GM21526 (cell line): ENCODE measurements around the gene ZNF8.
"Not testable (repeated sequence)": the region's sequence is repeated elsewhere in the genome, so short reads cannot be mapped to it uniquely, and the experiment has no call there.

Source experiments
- ATAC-seq: cut with Tn5 transposase; IDR thresholded peaks from one replicate; pipeline ENCODE4 v1.9.1; 2021; ENCODE audit warnings: moderate library complexity; ENCODE audit not compliant: unreplicated experiment, low FRiP score

The ZNF8 gene

GRCh38 chr19:58294743-58295374 lies 16.1 kb downstream of the ZNF8 start:
- no peak for ATAC-seq

DNA sequence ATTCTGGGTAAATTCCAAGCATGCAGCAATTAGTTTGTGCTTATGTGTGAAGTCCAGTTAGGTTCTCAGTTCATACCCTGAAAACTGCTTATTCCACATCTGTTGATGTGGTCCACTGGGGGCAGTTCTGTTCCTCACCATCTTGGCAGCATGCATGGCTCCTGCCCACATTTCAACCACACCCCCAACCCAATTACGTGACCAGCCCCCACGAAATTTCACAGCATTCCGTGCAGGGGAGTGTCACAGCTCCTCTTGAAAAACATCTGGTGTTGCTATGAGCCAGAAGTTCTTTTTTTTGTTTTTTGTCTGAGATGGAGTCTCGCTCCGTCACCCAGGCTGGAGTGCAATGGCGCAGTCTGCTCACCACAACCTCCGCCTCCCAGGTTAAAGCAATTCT lies 17.3 kb downstream of the ZNF8 start:
- no peak for ATAC-seq

GRCh38 chr19:58300620-58301019 lies 21.9 kb downstream of the ZNF8 start:
- no peak for ATAC-seq

- ATAC-seq, result no peak
These were observed 25.5 kb downstream of the ZNF8 start for GRCh38 chr19:58304255-58304654.

DNA sequence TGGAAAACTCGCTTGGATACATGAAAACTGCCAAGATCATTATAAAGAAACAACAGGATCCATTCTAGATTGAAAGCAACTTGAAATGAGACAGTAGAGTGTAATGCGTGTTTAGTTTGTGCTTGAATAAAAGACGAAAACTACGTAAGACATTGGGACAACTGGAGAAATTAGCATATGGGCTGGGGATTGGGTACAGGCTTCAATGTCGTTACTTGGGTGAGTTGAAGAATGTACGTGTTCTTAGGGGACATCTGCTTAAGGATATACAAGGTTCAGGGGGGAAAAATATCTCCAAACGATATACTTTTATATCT lies 26.0 kb downstream of the ZNF8 start:
- ATAC-seq, result no peak

GRCh38 chr19:58305065-58305931 lies 26.5 kb downstream of the ZNF8 start, which contains the start of gene ERVK3-1:
ERVK3-1 (plus strand) TSS chr19:58305377; CDS start chr19:58312169, 6,792 bp downstream.
- peak; percentile 96 for ATAC-seq

DNA sequence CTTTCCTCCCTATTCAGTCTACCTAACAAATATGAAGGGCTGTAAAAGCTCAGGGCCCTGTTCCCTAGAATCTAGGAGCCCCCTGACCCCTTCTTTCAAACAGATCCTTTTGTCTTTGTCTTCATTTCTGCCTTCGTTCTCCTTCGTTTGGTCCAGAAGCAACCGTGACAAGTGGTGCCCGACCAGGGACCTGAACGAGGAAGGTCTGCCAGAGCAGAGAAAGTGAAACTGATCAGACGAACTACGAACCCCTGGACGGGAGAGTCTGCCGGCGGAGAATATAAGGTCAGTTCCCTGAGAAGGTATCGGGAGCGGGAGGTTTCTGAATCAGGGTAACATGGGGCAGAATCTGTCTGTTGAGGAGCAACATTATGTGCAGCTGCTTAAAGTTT lies 27.2 kb downstream of the ZNF8 start:
- ATAC-seq, result no peak

DNA sequence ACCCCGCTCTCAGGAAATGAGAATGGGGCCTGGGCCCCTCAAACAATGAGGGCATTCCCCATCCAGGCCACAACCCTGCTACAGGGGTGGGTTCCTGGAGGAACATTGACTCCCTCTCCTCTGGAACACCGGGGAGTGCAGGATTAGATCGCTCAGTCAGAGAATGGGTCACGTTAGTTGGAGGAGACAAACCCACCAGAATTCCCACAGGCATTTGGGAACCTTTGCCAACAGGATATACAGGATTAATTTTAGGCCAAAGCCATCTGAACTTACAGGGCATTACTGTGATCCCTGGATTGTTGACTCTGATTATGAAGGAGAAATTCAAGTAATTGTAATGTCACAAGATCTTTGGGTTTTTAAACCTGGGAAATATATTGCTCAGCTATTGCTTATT lies 29.0 kb downstream of the ZNF8 start:
- ATAC-seq, result no peak

GRCh38 chr19:58310685-58311084 lies 31.9 kb downstream of the ZNF8 start:
- not testable (repeated sequence) for ATAC-seq

- no peak for ATAC-seq
These were observed 32.6 kb downstream of the ZNF8 start for GRCh38 chr19:58311345-58311865.

DNA sequence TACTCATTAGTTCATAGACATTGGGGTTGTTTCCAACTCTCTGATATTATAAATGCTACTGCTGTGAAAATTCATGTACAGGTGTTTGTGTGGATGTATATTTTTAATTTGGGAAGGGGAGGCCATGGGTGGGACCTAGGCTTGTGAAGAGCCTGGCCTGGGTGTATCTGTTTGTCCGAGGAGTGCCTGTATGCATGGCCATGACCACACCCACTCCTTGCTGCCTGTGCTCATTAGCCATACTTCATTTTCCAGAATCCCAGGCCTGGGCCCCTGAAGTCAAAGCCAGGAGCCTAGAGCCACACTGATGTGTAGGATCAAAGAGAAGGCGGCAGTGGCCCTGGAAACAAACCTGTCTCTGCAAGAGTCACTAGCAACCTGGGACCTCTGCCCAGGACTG lies 36.8 kb downstream of the ZNF8 start:
- ATAC-seq, result no peak

DNA sequence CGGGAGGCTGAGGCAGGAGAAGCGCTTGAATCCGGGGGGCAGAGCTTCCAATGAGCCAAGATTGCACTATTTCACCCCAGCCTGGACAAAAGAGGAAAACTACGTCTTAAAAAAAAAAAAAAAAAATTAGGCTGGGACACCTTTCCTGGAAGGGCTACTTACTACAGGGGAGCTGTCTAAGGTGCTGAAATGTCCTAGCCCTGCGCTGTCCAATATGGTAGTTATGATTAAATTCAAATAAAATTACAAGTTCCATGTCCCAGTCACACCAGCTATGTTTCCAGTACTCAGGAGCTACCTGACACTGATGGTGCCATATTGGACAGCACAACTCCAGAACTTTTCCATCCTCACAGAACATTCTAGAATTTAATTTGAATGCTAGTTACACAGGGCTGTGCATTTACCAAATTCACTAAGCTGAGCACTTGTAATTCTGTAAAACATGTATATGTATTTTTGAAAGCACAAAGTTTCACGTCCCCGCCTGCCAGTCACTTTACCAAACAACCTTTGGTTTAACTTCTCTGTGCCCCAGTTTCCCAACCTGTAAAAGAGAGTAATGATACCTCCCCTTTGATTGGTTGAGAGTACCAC lies 38.8 kb downstream of the ZNF8 start:
- ATAC-seq, result no peak

GRCh38 chr19:58318297-58318696 lies 39.5 kb downstream of the ZNF8 start:
- ATAC-seq, result no peak

DNA sequence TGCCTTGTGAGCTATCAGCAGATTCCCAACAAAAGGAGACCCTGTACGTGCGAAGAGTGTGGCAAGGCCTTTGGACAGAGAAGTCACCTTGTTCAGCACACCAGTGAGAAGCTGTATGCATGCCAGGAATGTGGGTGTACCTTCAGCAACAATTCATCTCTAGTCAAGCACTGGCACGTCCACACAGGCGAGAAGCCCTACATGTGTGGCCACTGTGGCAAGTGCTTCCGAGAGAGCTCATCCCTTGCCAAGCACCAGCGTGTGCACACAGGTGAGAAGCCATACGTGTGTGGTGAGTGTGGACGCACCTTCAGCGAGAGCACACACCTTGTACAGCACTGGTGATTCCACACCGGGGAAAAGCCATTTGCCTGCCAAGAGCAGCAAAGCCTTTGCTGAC lies 40.5 kb downstream of the ZNF8 start:
- ATAC-seq, result no peak

DNA sequence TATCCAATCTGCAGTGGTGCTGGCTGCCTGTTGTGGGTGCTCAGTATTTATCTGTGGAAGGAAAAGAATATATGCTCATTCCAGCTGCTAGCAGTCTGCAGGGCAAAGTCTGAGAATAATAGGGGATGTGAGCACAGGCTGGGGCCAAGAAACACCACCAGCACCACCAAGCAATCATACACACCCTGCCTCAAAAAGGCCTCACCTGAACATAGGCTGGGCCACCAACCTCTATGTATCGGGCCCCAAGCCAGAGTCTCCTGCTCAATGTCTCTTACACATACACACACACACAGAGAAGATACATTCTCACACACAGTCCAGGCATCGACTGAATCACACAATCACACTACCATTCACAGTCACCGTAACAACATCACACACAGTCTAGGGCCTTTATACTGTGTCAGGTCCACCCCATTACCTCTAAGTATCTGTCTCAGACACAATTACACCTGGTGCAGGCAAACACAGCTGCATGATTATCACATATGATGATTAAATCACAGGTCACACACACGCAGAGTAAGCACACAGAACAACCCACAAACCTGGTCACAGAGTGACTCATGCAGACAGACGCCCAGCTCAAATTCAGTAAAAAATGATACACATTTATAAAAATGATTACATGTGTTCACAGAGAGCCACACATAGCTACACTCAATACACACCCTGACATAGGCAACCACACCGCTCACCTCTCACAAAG lies 46.7 kb downstream of the ZNF8 start:
- no peak for ATAC-seq

DNA sequence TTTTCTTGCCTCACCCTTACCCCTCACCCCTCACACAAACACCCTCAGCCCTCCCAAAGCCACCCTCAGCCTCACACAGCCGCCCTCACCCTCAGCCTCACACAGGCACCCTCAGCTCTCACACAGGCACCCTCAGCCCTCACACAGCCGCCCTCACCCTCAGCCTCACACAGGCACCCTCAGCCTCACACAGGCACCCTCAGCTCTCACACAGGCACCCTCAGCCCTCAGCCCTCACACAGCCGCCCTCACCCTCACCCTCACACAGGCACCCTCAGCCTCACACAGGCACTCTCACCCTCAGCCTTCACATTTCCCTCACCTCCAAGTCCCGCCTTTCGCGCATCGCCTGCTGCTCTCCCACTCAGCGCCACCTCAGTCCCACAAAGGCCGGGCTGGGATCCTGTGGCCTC lies 47.8 kb downstream of the ZNF8 start:
- no peak for ATAC-seq

GRCh38 chr19:58326914-58327726 lies 48.4 kb downstream of the ZNF8 start, which contains the start of gene ZSCAN22:
ZSCAN22 (plus strand) TSS chr19:58326994; CDS start chr19:58334803, 7,809 bp downstream.
- peak; percentile 77 for ATAC-seq

- no peak for ATAC-seq
These were observed 50.2 kb downstream of the ZNF8 start for GRCh38 chr19:58328999-58329398.

DNA sequence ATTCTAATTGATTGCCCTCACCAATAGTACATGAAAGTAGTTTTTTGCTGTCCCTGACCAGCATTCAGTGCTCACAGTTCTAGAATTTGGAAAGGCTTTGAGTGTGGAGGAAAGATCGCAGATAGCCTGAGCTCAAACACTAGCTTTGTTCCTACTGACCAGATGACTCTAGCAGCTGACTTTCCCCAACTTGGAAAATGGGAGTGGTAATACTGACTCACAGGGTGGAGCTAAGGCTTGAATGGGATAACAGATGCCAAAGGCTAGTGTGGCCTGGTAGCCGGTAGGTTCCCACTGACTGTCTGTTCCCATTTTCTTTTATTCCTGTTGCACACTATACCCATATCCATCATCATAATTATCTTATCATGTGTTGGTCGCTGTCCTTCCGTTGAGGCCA lies 51.7 kb downstream of the ZNF8 start:
- ATAC-seq, result no peak

- no peak for ATAC-seq
These were observed 53.9 kb downstream of the ZNF8 start for GRCh38 chr19:58332697-58333096.
